H1 (cell line): Measurements from ENCODE around the gene SRRM4. TPM values are rescaled to one million over a fixed set of nuclear protein-coding genes. Genes with fewer than 3 reads are reported as not detected.

Source experiments
- CTCF ChIA-PET: fragments of 300-600 bp; sonication (Branson Sonifier 250); formaldehyde crosslinking; loops from one replicate; lab custom pipeline; 2021; ENCODE audit not compliant: partially characterized antibody; lab: Charles Lee
- POLR2A ChIA-PET: fragments of 300-600 bp; sonication (Branson Sonifier 250); formaldehyde crosslinking; loops from one replicate; lab custom pipeline; 2021; ENCODE audit warnings: inconsistent platforms; ENCODE audit not compliant: partially characterized antibody; lab: Charles Lee
- DNase-seq, 2 experiments: peaks; one replicate each; pipeline versions ENCODE4 v3.0.0 to v3.0.0-alpha.2; 2010 to 2022; ENCODE audit warnings: low spot score in 2 of 2, low read depth in 1 of 2, mixed read lengths in 1 of 2
- FAIRE-seq: peaks from 2 replicates; lab custom pipeline; 2011; peaks lifted over from hg19 to GRCh38; lab: Jason Lieb, UNC
- H2AFZ ChIP-seq: 2 replicates; pipeline ENCODE4 v1.8.1; 2012; ENCODE audit warnings: low read length, inconsistent platforms
- H2AK5ac ChIP-seq: 2 replicates; pipeline ENCODE4 v1.6.1; 2013; ENCODE audit warnings: low read depth, low read length
- H2BK120ac ChIP-seq: replicated peaks from 2 replicates; pipeline ENCODE3; 2013; ENCODE audit warnings: low read depth, low read length, inconsistent platforms
- H2BK12ac ChIP-seq: 2 replicates; pipeline ENCODE4 v1.6.1; 2013; ENCODE audit warnings: low read depth, low read length
- H2BK15ac ChIP-seq: 2 replicates; pipeline ENCODE4 v1.6.1; 2013; ENCODE audit warnings: low read length
- H2BK20ac ChIP-seq: 2 replicates; pipeline ENCODE4 v1.6.1; 2013; ENCODE audit warnings: low read length
- H2BK5ac ChIP-seq: 2 replicates; pipeline ENCODE4 v1.6.1; 2013; ENCODE audit warnings: low read depth, low read length
- H3K14ac ChIP-seq: 2 replicates; pipeline ENCODE4 v1.6.1; 2013; ENCODE audit warnings: inconsistent platforms; ENCODE audit not compliant: insufficient read length
- H3K18ac ChIP-seq: 2 replicates; pipeline ENCODE4 v1.6.1; 2013; ENCODE audit warnings: low read length; ENCODE audit errors: extremely low read depth
- H3K23ac ChIP-seq: 2 replicates; pipeline ENCODE4 v1.6.1; 2013; ENCODE audit warnings: inconsistent platforms; ENCODE audit not compliant: insufficient read length
- H3K23me2 ChIP-seq: 2 replicates; pipeline ENCODE4 v1.6.1; 2013; ENCODE audit warnings: low read depth, low read length
- H3K27ac ChIP-seq: 2 replicates; pipeline ENCODE4 v1.6.1; 2011; ENCODE audit warnings: low read depth, low read length, inconsistent platforms
- H3K27me3 ChIP-seq, 4 experiments: replicated peaks in 1 of 4; 1 replicate in 1 of 4; 2 replicates in 3 of 4; pipeline versions ENCODE4 v1.6.1 to v1.8.1; 2011 to 2013; ENCODE audit warnings: low read length in 3 of 4, mild to moderate bottlenecking in 3 of 4, inconsistent platforms in 2 of 4, mixed read lengths in 2 of 4, moderate library complexity in 1 of 4; ENCODE audit not compliant: control insufficient read depth in 3 of 4, insufficient read depth in 3 of 4; ENCODE audit errors: extremely low read depth in 1 of 4
- H3K36me3 ChIP-seq, 4 experiments: 2 replicates each; pipeline versions ENCODE4 v1.6.1 to v1.8.1; 2011 to 2013; ENCODE audit warnings: mild to moderate bottlenecking in 4 of 4, low read length in 3 of 4, moderate library complexity in 2 of 4, control low read depth in 1 of 4, inconsistent platforms in 1 of 4; ENCODE audit not compliant: insufficient read depth in 4 of 4, control insufficient read depth in 2 of 4
- H3K4ac ChIP-seq: replicated peaks from 2 replicates; pipeline ENCODE3; 2013; ENCODE audit warnings: low read length, low read depth, mixed read lengths, inconsistent platforms; ENCODE audit not compliant: insufficient read length
- H3K4me1 ChIP-seq, 4 experiments: replicated peaks in 1 of 4; 1 replicate in 1 of 4; 2 replicates in 3 of 4; pipeline versions ENCODE4 v1.6.1 to v1.8.1; 2011 to 2013; ENCODE audit warnings: low read length in 3 of 4, inconsistent platforms in 2 of 4, mixed read lengths in 1 of 4; ENCODE audit not compliant: insufficient read depth in 4 of 4, control insufficient read depth in 3 of 4
- H3K4me2 ChIP-seq, 2 experiments: 2 replicates each; pipeline versions ENCODE4 v1.6.1 to v1.8.1; 2011 to 2013; ENCODE audit warnings: low read depth in 2 of 2, low read length in 2 of 2, control low read depth in 1 of 2, inconsistent platforms in 1 of 2, mild to moderate bottlenecking in 1 of 2; ENCODE audit not compliant: insufficient read depth in 1 of 2
- H3K4me3 ChIP-seq, 4 experiments: fragments of 200-600, 300-600 bp in 1 of 4; sonication (generic), shearing (Covaris generic), sonication (Bioruptor Twin) in 1 of 4; 2 replicates each; pipeline versions ENCODE4 v1.5.1 to v1.8.1; 2011 to 2016; ENCODE audit warnings: low read length in 4 of 4, low read depth in 3 of 4, control low read depth in 2 of 4, inconsistent platforms in 2 of 4, mild to moderate bottlenecking in 2 of 4, mixed read lengths in 1 of 4, moderate library complexity in 1 of 4; ENCODE audit not compliant: insufficient read depth in 2 of 4; ENCODE audit errors: extremely low read depth in 1 of 4
- H3K56ac ChIP-seq: replicated peaks from 2 replicates; pipeline ENCODE3; 2013; ENCODE audit warnings: low read depth, mild to moderate bottlenecking, mixed read lengths, low read length, inconsistent platforms; ENCODE audit not compliant: insufficient read length
- H3K79me1 ChIP-seq: 2 replicates; pipeline ENCODE4 v1.6.1; 2013; ENCODE audit warnings: low read depth, low read length, control low read depth
- H3K79me2 ChIP-seq, 2 experiments: 2 replicates each; pipeline versions ENCODE4 v1.6.1 to v1.8.1; 2012 to 2013; ENCODE audit warnings: low read length in 2 of 2, mild to moderate bottlenecking in 2 of 2, inconsistent platforms in 1 of 2; ENCODE audit not compliant: insufficient read depth in 2 of 2, control insufficient read depth in 1 of 2
- H3K9ac ChIP-seq, 4 experiments: replicated peaks in 1 of 4; 1 replicate in 1 of 4; 2 replicates in 3 of 4; pipeline versions ENCODE4 v1.6.1 to v1.8.1; 2011 to 2013; ENCODE audit warnings: low read depth in 3 of 4, low read length in 3 of 4, control low read depth in 2 of 4, mild to moderate bottlenecking in 2 of 4, moderate library complexity in 2 of 4, inconsistent platforms in 1 of 4; ENCODE audit errors: extremely low read depth in 1 of 4
- H3K9me3 ChIP-seq, 2 experiments: 2 replicates each; pipeline versions ENCODE4 v1.6.1 to v1.8.1; 2012 to 2013; ENCODE audit warnings: mild to moderate bottlenecking in 2 of 2, moderate library complexity in 2 of 2, control low read depth in 1 of 2, inconsistent platforms in 1 of 2, low read depth in 1 of 2, low read length in 1 of 2, mixed read lengths in 1 of 2; ENCODE audit not compliant: insufficient read depth in 2 of 2
- H4K20me1 ChIP-seq, 2 experiments: replicated peaks in 1 of 2; 2 replicates each; pipeline versions ENCODE3 to v1.8.1; 2011 to 2013; ENCODE audit warnings: inconsistent platforms in 2 of 2, low read length in 2 of 2, mild to moderate bottlenecking in 1 of 2; ENCODE audit not compliant: insufficient read depth in 2 of 2, control insufficient read depth in 1 of 2
- H4K5ac ChIP-seq: 2 replicates; pipeline ENCODE4 v1.6.1; 2013; ENCODE audit warnings: low read length, low read depth, mixed read lengths, inconsistent platforms; ENCODE audit not compliant: insufficient read length
- H4K8ac ChIP-seq: 2 replicates; pipeline ENCODE4 v1.8.0; 2013; ENCODE audit warnings: mild to moderate bottlenecking, moderate library complexity, low read length, inconsistent platforms; ENCODE audit not compliant: insufficient read depth; ENCODE audit errors: extremely low read depth
- H4K91ac ChIP-seq: replicated peaks from 2 replicates; pipeline ENCODE3; 2013; ENCODE audit warnings: low read length, mixed read lengths, inconsistent platforms; ENCODE audit not compliant: insufficient read length
- BACH1 ChIP-seq: IDR thresholded peaks from 2 replicates; pipeline ENCODE4 v1.6.1; 2012; ENCODE audit warnings: low read length, improper control_type of control experiment
- BRCA1 ChIP-seq: IDR thresholded peaks from 2 replicates; pipeline ENCODE4 v1.6.1; 2012; ENCODE audit warnings: low read depth, low read length, improper control_type of control experiment
- CEBPB ChIP-seq: IDR thresholded peaks from 2 replicates; pipeline ENCODE4 v1.6.1; 2012; ENCODE audit warnings: low read depth, low read length
- CHD1 ChIP-seq: IDR thresholded peaks from 2 replicates; pipeline ENCODE4 v1.6.1; 2012; ENCODE audit warnings: low read depth, low read length, improper control_type of control experiment
- CREB1 ChIP-seq: IDR thresholded peaks from 2 replicates; pipeline ENCODE4 v1.6.1; 2012; ENCODE audit warnings: inconsistent platforms
- GABPA ChIP-seq: IDR thresholded peaks from 2 replicates; pipeline ENCODE4 v1.6.1; 2011; ENCODE audit warnings: mild to moderate bottlenecking, low read length, moderate library complexity, borderline replicate concordance; ENCODE audit not compliant: insufficient read depth
- GTF2F1 ChIP-seq: IDR thresholded peaks from 2 replicates; pipeline ENCODE4 v1.6.1; 2012; ENCODE audit warnings: low read depth, low read length, improper control_type of control experiment, borderline replicate concordance
- PHF8 ChIP-seq: fragments of 200-600 bp; sonication (generic); conservative IDR thresholded peaks from 2 replicates; pipeline ENCODE4 v1.7.1; 2012; ENCODE audit warnings: low read depth, mild to moderate bottlenecking, inconsistent platforms, low read length, moderate library complexity
- POU5F1 ChIP-seq: IDR thresholded peaks from 2 replicates; pipeline ENCODE4 v1.6.1; 2011; ENCODE audit warnings: low read depth, mild to moderate bottlenecking, low read length, moderate library complexity
- RBBP5 ChIP-seq: IDR thresholded peaks from 2 replicates; pipeline ENCODE4 v1.7.1; 2012; ENCODE audit warnings: low read depth, mild to moderate bottlenecking, inconsistent platforms, low read length, moderate library complexity, borderline replicate concordance
- TBP ChIP-seq: IDR thresholded peaks from 2 replicates; pipeline ENCODE4 v1.6.1; 2011; ENCODE audit warnings: low read depth, low read length, improper control_type of control experiment
- ZNF274 ChIP-seq: IDR thresholded peaks from 2 replicates; pipeline ENCODE4 v1.7.0; 2012; ENCODE audit warnings: low read length, borderline replicate concordance; ENCODE audit errors: extremely low read depth
- WGBS, 2 experiments: shearing (Covaris generic) in 1 of 2; methylation state at CpG; one replicate each; pipeline versions ENCODE4 v1.1.6 to v1.1.7; 2013 to 2015; ENCODE audit warnings: low lambda C conversion rate in 2 of 2, mixed read lengths in 2 of 2, inconsistent platforms in 1 of 2, low coverage in 1 of 2, missing lambda C conversion rate in 1 of 2; ENCODE audit not compliant: insufficient replicate concordance in 2 of 2, insufficient coverage in 1 of 2, insufficient read length in 1 of 2; ENCODE audit errors: extremely low coverage in 1 of 2, missing lambda C conversion rate in 1 of 2; 5-methylcytosine and 5-hydroxymethylcytosine counted together
- polyA plus RNA-seq, 7 experiments: library from polyadenylated mRNA; depleted of rRNA in 3 of 7; stranded (reverse) in 5 of 7; unstranded in 2 of 7; fragments of >200 nt in 5 of 7; fragments of 200-250 nt in 2 of 7; gene quantifications; 1 replicate in 5 of 7; 2 replicates in 1 of 7; 4 replicates in 1 of 7; pipeline versions ENCODE4 v1.2.1 to v1.2.3, GENCODE V29; 2011 to 2013; ENCODE audit warnings: missing spikeins in 2 of 7, mixed read lengths in 2 of 7
- total RNA-seq: library from RNA; stranded (reverse); fragmentation: NEBNext Ultra II Directional; extraction: Animal tissue kit (Norgen Biotek cat#: 25700); gene quantifications from 2 replicates; pipeline ENCODE4 v1.2.1, GENCODE V29; 2021
- TF ChIP-seq, protein P1 (sequence below): IDR thresholded peaks from 2 replicates; pipeline ENCODE4 v1.6.1; 2012; ENCODE audit warnings: inconsistent platforms

Gene SRRM4
- total and polyA plus RNA-seq, 2 of the 8 experiments (the other 6 are each of a cell fraction or from before 2014, with no cell fraction given), result 0.53 to 1.1 TPM

DNA sequence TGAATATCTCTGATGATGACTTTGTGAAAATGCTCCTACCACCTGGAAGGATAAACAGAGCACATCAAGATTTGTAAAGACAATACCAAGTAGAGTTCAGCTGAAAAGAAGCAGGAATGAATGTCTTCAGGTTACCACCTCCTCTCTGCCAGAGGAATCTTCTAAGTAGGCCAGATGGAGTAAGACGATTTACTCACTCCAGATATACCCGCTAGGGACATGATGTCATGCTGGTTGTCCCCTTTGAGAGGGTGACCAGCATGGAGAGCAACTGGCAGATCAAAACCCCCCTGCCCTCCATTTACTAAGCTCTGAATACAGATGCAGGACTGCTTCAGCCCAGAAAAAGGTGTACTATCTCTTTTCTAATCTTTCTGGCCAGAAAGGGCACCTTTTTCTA, 158.1 kb downstream of the SRRM4 start:
- no peak overlapping the region for H3K18ac ChIP-seq
- H3K14ac ChIP-seq, result no peak overlapping the region
- H4K5ac ChIP-seq, result no peak overlapping the region
- TF ChIP-seq BACH1 (no peak), GABPA (no peak), CREB1 (no peak), CEBPB (no peak), RBBP5 (no peak), TBP (no peak), PHF8 (no peak), POU5F1 (no peak), CHD1 (no peak), BRCA1 (no peak), GTF2F1 (no peak), ZNF274 (no peak)
- TF ChIP-seq, protein P1, sequence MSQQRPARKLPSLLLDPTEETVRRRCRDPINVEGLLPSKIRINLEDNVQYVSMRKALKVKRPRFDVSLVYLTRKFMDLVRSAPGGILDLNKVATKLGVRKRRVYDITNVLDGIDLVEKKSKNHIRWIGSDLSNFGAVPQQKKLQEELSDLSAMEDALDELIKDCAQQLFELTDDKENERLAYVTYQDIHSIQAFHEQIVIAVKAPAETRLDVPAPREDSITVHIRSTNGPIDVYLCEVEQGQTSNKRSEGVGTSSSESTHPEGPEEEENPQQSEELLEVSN, result no peak
- H2BK5ac ChIP-seq, result no peak overlapping the region
- H3K79me2 ChIP-seq, result no peaks in the 10 kb centered on the region
- H3K9me3 ChIP-seq, result peaks cover 0 to 4% of the 10 kb centered on the region in 2 experiments; a peak in 1 of 4 replicates
- H3K79me1 ChIP-seq, result no peaks in the 10 kb centered on the region
- H2AFZ ChIP-seq, result no peak overlapping the region
- no peak overlapping the region for H3K23ac ChIP-seq
- CTCF ChIA-PET, result interaction anchor here (0.8 to 3.1 kb wide), 5 partner anchors 13 to 273 kb away, joined by 3 to 16 read pairs (median 3); no protein-coding TSS in a partner anchor
- no peak overlapping the region for H3K27ac ChIP-seq
- no peak overlapping the region for H2BK12ac ChIP-seq
- DNase-seq (no peak), FAIRE-seq (no peak)
- H3K36me3 ChIP-seq, result peaks cover 0 to 9% (median 2%) of the 10 kb centered on the region in 4 experiments; a peak in 2 of 8 replicates
- H3K4me1 ChIP-seq, result no peaks in the 10 kb centered on the region
- H3K4me3 ChIP-seq, result no peak overlapping the region
- no peaks in the 10 kb centered on the region for H3K27me3 ChIP-seq
- H2BK15ac ChIP-seq, result no peak overlapping the region
- no peak overlapping the region for H4K91ac ChIP-seq
- WGBS, 2 experiments, result 94% methylated on average over 2 of the region's 2 CpGs; no CpG with 5 or more reads in 1 of the 2 experiments
- H4K8ac ChIP-seq, result no peak overlapping the region
- H2BK20ac ChIP-seq, result no peak overlapping the region
- POLR2A ChIA-PET, result interaction anchor here (0.7 kb wide), 1 partner anchor 322 kb away, joined by 3 read pairs; no protein-coding TSS in a partner anchor
- H2AK5ac ChIP-seq, result no peak overlapping the region
- no peak overlapping the region for H2BK120ac ChIP-seq
- H3K4ac ChIP-seq, result no peak overlapping the region
- no peaks in the 10 kb centered on the region for H4K20me1 ChIP-seq
- H3K23me2 ChIP-seq, result no peaks in the 10 kb centered on the region
- no peak overlapping the region for H3K9ac ChIP-seq
- H3K56ac ChIP-seq, result no peak overlapping the region
- H3K4me2 ChIP-seq, result no peak overlapping the region
